HG03432 (cell line): ENCODE results near the gene TPSAB1.

Experiments
- ATAC-seq: cut with Tn5 transposase; IDR thresholded peaks from one replicate; pipeline ENCODE4 v1.9.1; 2021; ENCODE audit warnings: mild to moderate bottlenecking, moderate library complexity; ENCODE audit not compliant: unreplicated experiment

The TPSAB1 gene

GRCh38 chr16:1283296-1283695 is 42.8 kb downstream of the TPSAB1 start:
- ATAC-seq = no peak

- ATAC-seq = no peak
Measured at GRCh38 chr16:1283996-1284616, 43.6 kb downstream of the TPSAB1 start.

GRCh38 chr16:1285669-1286512 is 45.4 kb downstream of the TPSAB1 start:
- no peak for ATAC-seq

- ATAC-seq = no peak
Measured at GRCh38 chr16:1286513-1287094, 46.1 kb downstream of the TPSAB1 start.

- no peak for ATAC-seq
Measured at GRCh38 chr16:1287982-1288670, 47.6 kb downstream of the TPSAB1 start.

GRCh38 chr16:1288813-1289476 is 48.4 kb downstream of the TPSAB1 start:
- ATAC-seq = no peak

GRCh38 chr16:1289477-1289866 is 49.0 kb downstream of the TPSAB1 start:
- no peak for ATAC-seq

- no peak for ATAC-seq
Measured at GRCh38 chr16:1290063-1290501, 49.6 kb downstream of the TPSAB1 start.

- ATAC-seq = no peak
Measured at GRCh38 chr16:1290860-1291575, 50.5 kb downstream of the TPSAB1 start.

- ATAC-seq = no peak
Measured at GRCh38 chr16:1291576-1291974, 51.1 kb downstream of the TPSAB1 start.
